Measurements from ENCODE around the gene NT5C2. TPM values are rescaled to one million over a fixed set of nuclear protein-coding genes. Genes with fewer than 3 reads are reported as not detected.
"Not testable (repeated sequence)": the region's sequence is repeated elsewhere in the genome, so short reads cannot be mapped to it uniquely, and the experiment has no call there.

NT5C2 gene
- total and polyA plus RNA-seq, 2 donors (not counting 3 experiments of a cell fraction or from before 2014, with no cell fraction given), result 47.2 to 69.9 TPM

DNA sequence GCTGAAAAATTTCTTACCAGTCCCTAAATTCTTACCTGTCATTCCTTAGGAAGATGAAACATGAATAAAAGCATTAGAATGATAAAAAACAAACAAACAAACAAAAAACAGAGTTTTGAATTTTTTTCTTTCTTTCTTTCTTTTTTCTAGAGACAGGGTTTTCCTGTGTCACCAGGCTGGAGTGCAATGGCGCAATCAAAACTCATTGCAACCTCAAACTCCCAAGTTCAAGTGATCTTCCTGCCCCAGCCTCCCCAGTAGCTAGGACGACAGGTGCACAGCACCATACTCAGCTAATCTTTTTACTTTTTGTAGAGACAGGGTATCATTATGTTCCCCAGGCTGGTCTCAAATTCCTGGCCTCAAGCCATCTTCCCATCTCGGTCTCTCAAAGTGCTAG lies 26.5 kb downstream of the NT5C2 start:
- no peak overlapping the region for H3K27ac ChIP-seq (ENCODE audit: insufficient read depth, low read depth, low read length)
- POLR2A ChIA-PET, result interaction anchor here (1.2 kb wide), 1 partner anchor 25 kb away, joined by 3 read pairs; no protein-coding TSS in a partner anchor
- H4K20me1 ChIP-seq (replicated peaks; ENCODE audit: control insufficient read depth, extremely low read depth, insufficient read depth, low read length), result no peaks in the 10 kb centered on the region
- no TSS peak for BruUV-seq (replicated peaks)
- H3K27me3 ChIP-seq (ENCODE audit: control insufficient read depth in 2 of 2, insufficient read depth in 2 of 2, low read length in 2 of 2), result no peaks in the 10 kb centered on the region
- H3K79me2 ChIP-seq (ENCODE audit: control insufficient read depth, insufficient read depth, low read length), result peaks cover 27% of the 10 kb centered on the region
- intact Hi-C loops (cut with micrococcal nuclease), result no loop called here
- peaks cover 0 to 2% of the 10 kb centered on the region in 2 experiments for H3K36me3 ChIP-seq (ENCODE audit: control insufficient read depth in 2 of 2, extremely low read depth in 1 of 2, insufficient read depth in 2 of 2, low read length in 2 of 2)
- no peaks in the 10 kb centered on the region for H3K9me3 ChIP-seq (replicated peaks; ENCODE audit: control insufficient read depth, insufficient read depth, low read length)
- dilution Hi-C loops (cut with MboI; ENCODE audit: extremely low pct_ligation_motif_present, low sequenced_read_pairs), result no loop called here
- H3K4me3 ChIP-seq (replicated peaks in 1 of 3; ENCODE audit: insufficient read depth in 1 of 3, low read depth in 1 of 3, low read length in 3 of 3), result no peak overlapping the region
- CTCF ChIA-PET, result interaction anchor here (1.0 to 1.4 kb wide), 3 partner anchors 11 to 26 kb away, joined by 3 to 4 read pairs (median 3); no protein-coding TSS in a partner anchor
- H3K4me1 ChIP-seq (ENCODE audit: control insufficient read depth, extremely low read depth, insufficient read depth, low read length), result peaks cover 29% of the 10 kb centered on the region
- no peak overlapping the region for H3K9ac ChIP-seq (replicated peaks; ENCODE audit: extremely low read depth, insufficient read depth, low read length)
- H3K4me2 ChIP-seq (ENCODE audit: insufficient read depth, low read length), result no peak overlapping the region
- no peak for DNase-seq (ENCODE audit: low read depth, low spot score)
- FAIRE-seq, result no peak
- no peaks in the 10 kb centered on the region for H3K9me1 ChIP-seq (replicated peaks; ENCODE audit: control insufficient read depth, extremely low read depth, insufficient read depth, low read length)
- TF ChIP-seq, protein P1, sequence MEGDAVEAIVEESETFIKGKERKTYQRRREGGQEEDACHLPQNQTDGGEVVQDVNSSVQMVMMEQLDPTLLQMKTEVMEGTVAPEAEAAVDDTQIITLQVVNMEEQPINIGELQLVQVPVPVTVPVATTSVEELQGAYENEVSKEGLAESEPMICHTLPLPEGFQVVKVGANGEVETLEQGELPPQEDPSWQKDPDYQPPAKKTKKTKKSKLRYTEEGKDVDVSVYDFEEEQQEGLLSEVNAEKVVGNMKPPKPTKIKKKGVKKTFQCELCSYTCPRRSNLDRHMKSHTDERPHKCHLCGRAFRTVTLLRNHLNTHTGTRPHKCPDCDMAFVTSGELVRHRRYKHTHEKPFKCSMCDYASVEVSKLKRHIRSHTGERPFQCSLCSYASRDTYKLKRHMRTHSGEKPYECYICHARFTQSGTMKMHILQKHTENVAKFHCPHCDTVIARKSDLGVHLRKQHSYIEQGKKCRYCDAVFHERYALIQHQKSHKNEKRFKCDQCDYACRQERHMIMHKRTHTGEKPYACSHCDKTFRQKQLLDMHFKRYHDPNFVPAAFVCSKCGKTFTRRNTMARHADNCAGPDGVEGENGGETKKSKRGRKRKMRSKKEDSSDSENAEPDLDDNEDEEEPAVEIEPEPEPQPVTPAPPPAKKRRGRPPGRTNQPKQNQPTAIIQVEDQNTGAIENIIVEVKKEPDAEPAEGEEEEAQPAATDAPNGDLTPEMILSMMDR (IDR thresholded peaks at IDR 0.05; ENCODE audit: extremely low read depth in 1 of 2, insufficient read depth in 1 of 2, low read depth in 1 of 2, low read length in 2 of 2), result no peak
- no peak for TF ChIP-seq POLR2AphosphoS5 (IDR thresholded peaks at IDR 0.05; ENCODE audit: insufficient read depth, low read depth, low read length)
- no peak for TF ChIP-seq EZH2 (IDR thresholded peaks at IDR 0.05; ENCODE audit: borderline replicate concordance, low read depth, low read length, severe bottlenecking)
- no peak for TF ChIP-seq FOS (IDR thresholded peaks at IDR 0.05; ENCODE audit: borderline replicate concordance, insufficient read depth, low read length)
- no peak for TF ChIP-seq GATA2 (IDR thresholded peaks at IDR 0.05; ENCODE audit: insufficient read depth, insufficient read length, low read depth, low read length)
- no peak for TF ChIP-seq POLR2A (IDR thresholded peaks at IDR 0.05; ENCODE audit: low read depth, low read length)
- no peak for TF ChIP-seq MYC (IDR thresholded peaks at IDR 0.05; ENCODE audit: low read depth, low read length)
- TF ChIP-seq MAX (IDR thresholded peaks at IDR 0.05; ENCODE audit: insufficient read depth, insufficient read length), result no peak
- TF ChIP-seq JUN (IDR thresholded peaks at IDR 0.05; ENCODE audit: borderline replicate concordance, insufficient read depth, insufficient read length, low read depth), result no peak
- H2AFZ ChIP-seq (ENCODE audit: low read depth, low read length), result no peak overlapping the region

GRCh38 chr10:103163766-103164403 lies 29.2 kb downstream of the NT5C2 start:
- BruUV-seq (replicated peaks); H3K27ac ChIP-seq (ENCODE audit: insufficient read depth, low read depth, low read length); H3K4me1 ChIP-seq (ENCODE audit: control insufficient read depth, extremely low read depth, insufficient read depth, low read length); H3K9ac ChIP-seq (replicated peaks; ENCODE audit: extremely low read depth, insufficient read depth, low read length); H4K20me1 ChIP-seq (replicated peaks; ENCODE audit: control insufficient read depth, extremely low read depth, insufficient read depth, low read length); DNase-seq (ENCODE audit: low read depth, low spot score); H3K4me2 ChIP-seq (ENCODE audit: insufficient read depth, low read length); H3K27me3 ChIP-seq (ENCODE audit: control insufficient read depth in 2 of 2, insufficient read depth in 2 of 2, low read length in 2 of 2); H3K9me3 ChIP-seq (replicated peaks; ENCODE audit: control insufficient read depth, insufficient read depth, low read length); intact Hi-C loops (cut with micrococcal nuclease); dilution Hi-C loops (cut with MboI; ENCODE audit: extremely low pct_ligation_motif_present, low sequenced_read_pairs); H3K9me1 ChIP-seq (replicated peaks; ENCODE audit: control insufficient read depth, extremely low read depth, insufficient read depth, low read length); H3K36me3 ChIP-seq (ENCODE audit: control insufficient read depth in 2 of 2, extremely low read depth in 1 of 2, insufficient read depth in 2 of 2, low read length in 2 of 2); H2AFZ ChIP-seq (ENCODE audit: low read depth, low read length); FAIRE-seq; H3K4me3 ChIP-seq (replicated peaks in 1 of 3; ENCODE audit: insufficient read depth in 1 of 3, low read depth in 1 of 3, low read length in 3 of 3): not testable (repeated sequence)
- ChIA-PET POLR2A (interaction anchor here (0.5 to 0.6 kb wide), 2 partner anchors 14 to 461 kb away, joined by 3 to 5 read pairs; no protein-coding TSS in a partner anchor), CTCF (interaction anchor here (0.7 kb wide), 1 partner anchor 75 kb away, joined by 3 read pairs; no protein-coding TSS in a partner anchor)
- peaks cover 25% of the 10 kb centered on the region for H3K79me2 ChIP-seq (ENCODE audit: control insufficient read depth, insufficient read depth, low read length)

All from endothelial cell of umbilical vein (primary cell).